IMR-90 (cell line): ENCODE results near the gene GPR39.

ENCODE experiments used
- BHLHE40 ChIP-seq: fragments of 150-350 bp; IDR thresholded peaks from 2 replicates; pipeline ENCODE4 v1.6.1; 2016; ENCODE audit warnings: mild to moderate bottlenecking, low read depth, low read length
- RAD21 ChIP-seq: IDR thresholded peaks from 2 replicates; pipeline ENCODE4 v1.6.1; 2012; ENCODE audit warnings: low read length, improper control_type of control experiment

GRCh38 chr2:132495881-132496280, 79.3 kb downstream of the GPR39 start:
- no peak for TF ChIP-seq RAD21
- no peak for TF ChIP-seq BHLHE40
